ENCODE data around the gene RBMS1.
A peak's percentile ranks its signal among the peaks of the same experiment; 100 is the strongest.

RBMS1 gene

GRCh38 chr2:160419776-160420505 is 73.7 kb downstream of the RBMS1 start:
- Histone ChIP-seq H3K36me3 (ENCODE audit: insufficient read depth, low read length) (no peaks in the 10 kb centered on the region), H3K4me3 (ENCODE audit: low read length) (no peak overlapping the region), H3K9me3 (ENCODE audit: low read length) (no peaks in the 10 kb centered on the region), H3K27me3 (ENCODE audit: insufficient read depth, low read length) (no peaks in the 10 kb centered on the region), H3K4me1 (ENCODE audit: insufficient read depth, low read length) (peaks cover 14% of the 10 kb centered on the region), H2AFZ (ENCODE audit: low read depth, low read length) (no peak overlapping the region)

GRCh38 chr2:160418853-160419252 is 74.8 kb downstream of the RBMS1 start:
- Histone ChIP-seq H3K4me1 (ENCODE audit: insufficient read depth, low read length) (peaks cover 14% of the 10 kb centered on the region), H3K9me3 (ENCODE audit: low read length) (no peaks in the 10 kb centered on the region), H3K36me3 (ENCODE audit: insufficient read depth, low read length) (no peaks in the 10 kb centered on the region), H3K4me3 (ENCODE audit: low read length) (no peak overlapping the region), H3K27me3 (ENCODE audit: insufficient read depth, low read length) (no peaks in the 10 kb centered on the region), H2AFZ (ENCODE audit: low read depth, low read length) (no peak overlapping the region)

- H3K4me3 ChIP-seq (ENCODE audit: low read length) = no peak overlapping the region
- H3K27me3 ChIP-seq (ENCODE audit: insufficient read depth, low read length) = no peaks in the 10 kb centered on the region
- no peaks in the 10 kb centered on the region for H3K36me3 ChIP-seq (ENCODE audit: insufficient read depth, low read length)
- H3K9me3 ChIP-seq (ENCODE audit: low read length) = no peaks in the 10 kb centered on the region
- no peak overlapping the region for H2AFZ ChIP-seq (ENCODE audit: low read depth, low read length)
- peaks cover 14% of the 10 kb centered on the region for H3K4me1 ChIP-seq (ENCODE audit: insufficient read depth, low read length)
These were observed 75.2 kb downstream of the RBMS1 start for GRCh38 chr2:160418398-160418765.

- H3K9me3 ChIP-seq (ENCODE audit: low read length) = no peaks in the 10 kb centered on the region
- peaks cover 14% of the 10 kb centered on the region for H3K4me1 ChIP-seq (ENCODE audit: insufficient read depth, low read length)
- H3K27me3 ChIP-seq (ENCODE audit: insufficient read depth, low read length) = no peaks in the 10 kb centered on the region
- no peak overlapping the region for H2AFZ ChIP-seq (ENCODE audit: low read depth, low read length)
- H3K36me3 ChIP-seq (ENCODE audit: insufficient read depth, low read length) = no peaks in the 10 kb centered on the region
- H3K4me3 ChIP-seq (ENCODE audit: low read length) = no peak overlapping the region
These were observed 75.7 kb downstream of the RBMS1 start for GRCh38 chr2:160417745-160418397.

GRCh38 chr2:160415991-160416390 is 77.6 kb downstream of the RBMS1 start:
- Histone ChIP-seq H3K27me3 (ENCODE audit: insufficient read depth, low read length) (no peaks in the 10 kb centered on the region), H2AFZ (ENCODE audit: low read depth, low read length) (no peak overlapping the region), H3K9me3 (ENCODE audit: low read length) (peaks cover under 1% of the 10 kb centered on the region), H3K36me3 (ENCODE audit: insufficient read depth, low read length) (no peaks in the 10 kb centered on the region), H3K4me3 (ENCODE audit: low read length) (no peak overlapping the region), H3K4me1 (ENCODE audit: insufficient read depth, low read length) (peaks cover 14% of the 10 kb centered on the region)

- Histone ChIP-seq H3K27me3 (ENCODE audit: insufficient read depth, low read length) (peaks cover 6% of the 10 kb centered on the region), H3K36me3 (ENCODE audit: insufficient read depth, low read length) (no peaks in the 10 kb centered on the region), H3K4me1 (ENCODE audit: insufficient read depth, low read length) (peaks cover 8% of the 10 kb centered on the region), H2AFZ (ENCODE audit: low read depth, low read length) (no peak overlapping the region), H3K9me3 (ENCODE audit: low read length) (peaks cover 2% of the 10 kb centered on the region), H3K4me3 (ENCODE audit: low read length) (no peak overlapping the region)
These were observed 81.7 kb downstream of the RBMS1 start for GRCh38 chr2:160411955-160412354.

- Histone ChIP-seq H3K9me3 (ENCODE audit: low read length) (peaks cover 2% of the 10 kb centered on the region), H3K27me3 (ENCODE audit: insufficient read depth, low read length) (peaks cover 6% of the 10 kb centered on the region), H3K36me3 (ENCODE audit: insufficient read depth, low read length) (no peaks in the 10 kb centered on the region), H3K4me3 (ENCODE audit: low read length) (no peak overlapping the region), H3K4me1 (ENCODE audit: insufficient read depth, low read length) (peaks cover 15% of the 10 kb centered on the region), H2AFZ (ENCODE audit: low read depth, low read length) (no peak overlapping the region)
These were observed 82.4 kb downstream of the RBMS1 start for GRCh38 chr2:160411167-160411566.

- Histone ChIP-seq H2AFZ (ENCODE audit: low read depth, low read length) (no peak overlapping the region), H3K36me3 (ENCODE audit: insufficient read depth, low read length) (no peaks in the 10 kb centered on the region), H3K27me3 (ENCODE audit: insufficient read depth, low read length) (peaks cover 10% of the 10 kb centered on the region), H3K4me3 (ENCODE audit: low read length) (no peak overlapping the region), H3K9me3 (ENCODE audit: low read length) (peaks cover 2% of the 10 kb centered on the region), H3K4me1 (ENCODE audit: insufficient read depth, low read length) (peaks cover 27% of the 10 kb centered on the region)
These were observed 84.1 kb downstream of the RBMS1 start for GRCh38 chr2:160409480-160409879.

- H3K4me3 ChIP-seq (ENCODE audit: low read length) = no peak overlapping the region
- peaks cover 10% of the 10 kb centered on the region for H3K27me3 ChIP-seq (ENCODE audit: insufficient read depth, low read length)
- peaks cover 2% of the 10 kb centered on the region for H3K9me3 ChIP-seq (ENCODE audit: low read length)
- no peak overlapping the region for H2AFZ ChIP-seq (ENCODE audit: low read depth, low read length)
- peaks cover 27% of the 10 kb centered on the region for H3K4me1 ChIP-seq (ENCODE audit: insufficient read depth, low read length)
- no peaks in the 10 kb centered on the region for H3K36me3 ChIP-seq (ENCODE audit: insufficient read depth, low read length)
These were observed 84.7 kb downstream of the RBMS1 start for GRCh38 chr2:160408959-160409291.

- no peak overlapping the region for H2AFZ ChIP-seq (ENCODE audit: low read depth, low read length)
- no peaks in the 10 kb centered on the region for H3K36me3 ChIP-seq (ENCODE audit: insufficient read depth, low read length)
- H3K4me3 ChIP-seq (ENCODE audit: low read length) = peak overlapping the region; percentile 75
- peaks cover 27% of the 10 kb centered on the region for H3K4me1 ChIP-seq (ENCODE audit: insufficient read depth, low read length)
- H3K9me3 ChIP-seq (ENCODE audit: low read length) = peaks cover 2% of the 10 kb centered on the region
- H3K27me3 ChIP-seq (ENCODE audit: insufficient read depth, low read length) = peaks cover 14% of the 10 kb centered on the region
These were observed 85.2 kb downstream of the RBMS1 start for GRCh38 chr2:160408173-160408958.

- Histone ChIP-seq H2AFZ (ENCODE audit: low read depth, low read length) (no peak overlapping the region), H3K27me3 (ENCODE audit: insufficient read depth, low read length) (peaks cover 22% of the 10 kb centered on the region), H3K4me1 (ENCODE audit: insufficient read depth, low read length) (peaks cover 27% of the 10 kb centered on the region), H3K36me3 (ENCODE audit: insufficient read depth, low read length) (no peaks in the 10 kb centered on the region), H3K9me3 (ENCODE audit: low read length) (peaks cover 2% of the 10 kb centered on the region), H3K4me3 (ENCODE audit: low read length) (peak overlapping the region; percentile 75)
These were observed 86.0 kb downstream of the RBMS1 start for GRCh38 chr2:160407393-160408172.

GRCh38 chr2:160406591-160407392 is 86.8 kb downstream of the RBMS1 start:
- Histone ChIP-seq H3K4me3 (ENCODE audit: low read length) (peak overlapping the region; percentile 75), H2AFZ (ENCODE audit: low read depth, low read length) (no peak overlapping the region), H3K4me1 (ENCODE audit: insufficient read depth, low read length) (peaks cover 27% of the 10 kb centered on the region), H3K27me3 (ENCODE audit: insufficient read depth, low read length) (peaks cover 29% of the 10 kb centered on the region), H3K9me3 (ENCODE audit: low read length) (peaks cover 2% of the 10 kb centered on the region), H3K36me3 (ENCODE audit: insufficient read depth, low read length) (no peaks in the 10 kb centered on the region)
